OCI-LY1 (cell line): ENCODE results near the gene DDX27.

ENCODE experiments used
- H2AFZ ChIP-seq: fragments of 200-600 bp; sonication (generic), shearing (Covaris generic); 2 replicates; pipeline ENCODE4 v1.6.0; 2014; ENCODE audit warnings: antibody characterized with exemption, mild to moderate bottlenecking, low read length
- H3F3A ChIP-seq: fragments of 200-600 bp; sonication (generic), shearing (Covaris generic); 2 replicates; pipeline ENCODE4 v1.6.0; 2014; ENCODE audit warnings: mild to moderate bottlenecking, antibody characterized with exemption, low read length, moderate library complexity; ENCODE audit not compliant: insufficient read depth
- H3K27ac ChIP-seq: fragments of 200-600 bp; sonication (generic); 2 replicates; pipeline ENCODE4 v1.5.1; 2014; ENCODE audit warnings: low read length, mixed run types, mild to moderate bottlenecking, low read depth; ENCODE audit not compliant: poor library complexity, severe bottlenecking
- H3K27me3 ChIP-seq: fragments of 200-600 bp; sonication (generic); 2 replicates; pipeline ENCODE4 v1.6.0; 2014; ENCODE audit warnings: antibody characterized with exemption, mild to moderate bottlenecking, low read length, moderate library complexity; ENCODE audit not compliant: insufficient read depth
- H3K36me3 ChIP-seq: fragments of 200-600 bp; sonication (generic); 2 replicates; pipeline ENCODE4 v1.6.1; 2014; ENCODE audit warnings: mild to moderate bottlenecking, antibody characterized with exemption, low read length, moderate library complexity, mixed read lengths; ENCODE audit not compliant: insufficient read depth
- H3K4me1 ChIP-seq: fragments of 200-600 bp; sonication (generic); 2 replicates; pipeline ENCODE4 v1.5.1; 2014; ENCODE audit warnings: mild to moderate bottlenecking, low read length, moderate library complexity; ENCODE audit not compliant: insufficient read depth, severe bottlenecking
- H3K4me2 ChIP-seq: fragments of 200-600 bp; sonication (generic), shearing (Covaris generic); 2 replicates; pipeline ENCODE4 v1.6.1; 2014; ENCODE audit warnings: low read length
- H3K4me3 ChIP-seq: fragments of 200-600 bp; sonication (generic); 2 replicates; pipeline ENCODE4 v1.5.1; 2014; ENCODE audit warnings: low read length, low read depth, mild to moderate bottlenecking, mixed read lengths; ENCODE audit not compliant: poor library complexity, severe bottlenecking
- H3K79me2 ChIP-seq: fragments of 200-600 bp; shearing (Covaris generic); 2 replicates; pipeline ENCODE4 v1.6.1; 2016; ENCODE audit warnings: mixed run types, low read length, mixed read lengths; ENCODE audit not compliant: insufficient read depth
- H3K9ac ChIP-seq: fragments of 200-600 bp; sonication (generic), shearing (Covaris generic); 2 replicates; pipeline ENCODE4 v1.6.1; 2014; ENCODE audit warnings: mild to moderate bottlenecking, low read length, mixed read lengths
- H3K9me2 ChIP-seq: fragments of 200-600 bp; sonication (generic), shearing (Covaris generic); 2 replicates; pipeline ENCODE4 v1.6.1; 2014; ENCODE audit warnings: low read depth, mild to moderate bottlenecking, low read length, mixed read lengths
- H3K9me3 ChIP-seq: fragments of 200-600 bp; shearing (Covaris generic); 2 replicates; pipeline ENCODE4 v1.6.1; 2014; ENCODE audit warnings: low read length, mixed read lengths
- H4K20me1 ChIP-seq: fragments of 200-600 bp; sonication (generic), shearing (Covaris generic); 2 replicates; pipeline ENCODE4 v1.6.0; 2016; ENCODE audit warnings: mild to moderate bottlenecking, low read length; ENCODE audit not compliant: insufficient read depth
- CTCF ChIP-seq: fragments of 200-600 bp; sonication (generic), shearing (Covaris generic); IDR thresholded peaks from 2 replicates; pipeline ENCODE4 v1.5.1; 2017; ENCODE audit warnings: mild to moderate bottlenecking, antibody characterized with exemption, low read length, moderate library complexity, mixed read lengths
- EZH2 ChIP-seq: fragments of 200-600 bp; sonication (generic), shearing (Covaris generic); IDR thresholded peaks from 2 replicates; pipeline ENCODE4 v1.8.0; 2017; ENCODE audit warnings: borderline replicate concordance, mixed run types, mild to moderate bottlenecking, antibody characterized with exemption, low read length, moderate library complexity, mixed read lengths

Gene DDX27

GRCh38 chr20:49247169-49247723 is 28.0 kb downstream of the DDX27 start:
- H3K27ac ChIP-seq = no peak overlapping the region
- no peaks in the 10 kb centered on the region for H4K20me1 ChIP-seq
- H3K9me2 ChIP-seq = no peaks in the 10 kb centered on the region
- no peak overlapping the region for H2AFZ ChIP-seq
- no peaks in the 10 kb centered on the region for H3F3A ChIP-seq
- H3K79me2 ChIP-seq = no peaks in the 10 kb centered on the region
- no peaks in the 10 kb centered on the region for H3K4me1 ChIP-seq
- H3K36me3 ChIP-seq = peaks cover 97% of the 10 kb centered on the region
- TF ChIP-seq EZH2 (no peak), CTCF (no peak)
- no peak overlapping the region for H3K9ac ChIP-seq
- H3K4me3 ChIP-seq = no peak overlapping the region
- no peak overlapping the region for H3K4me2 ChIP-seq
- no peaks in the 10 kb centered on the region for H3K27me3 ChIP-seq
- H3K9me3 ChIP-seq = no peaks in the 10 kb centered on the region

- H3K79me2 ChIP-seq = no peaks in the 10 kb centered on the region
- H3K27me3 ChIP-seq = no peaks in the 10 kb centered on the region
- no peaks in the 10 kb centered on the region for H3F3A ChIP-seq
- H3K9ac ChIP-seq = no peak overlapping the region
- peaks cover 97% of the 10 kb centered on the region for H3K36me3 ChIP-seq
- no peak overlapping the region for H2AFZ ChIP-seq
- H3K4me2 ChIP-seq = no peak overlapping the region
- H3K9me3 ChIP-seq = no peaks in the 10 kb centered on the region
- no peaks in the 10 kb centered on the region for H3K9me2 ChIP-seq
- no peaks in the 10 kb centered on the region for H3K4me1 ChIP-seq
- no peaks in the 10 kb centered on the region for H4K20me1 ChIP-seq
- TF ChIP-seq CTCF (no peak), EZH2 (no peak)
- H3K27ac ChIP-seq = no peak overlapping the region
- no peak overlapping the region for H3K4me3 ChIP-seq
Measured at GRCh38 chr20:49247792-49248191, 28.6 kb downstream of the DDX27 start.

- H3F3A ChIP-seq = no peaks in the 10 kb centered on the region
- H4K20me1 ChIP-seq = no peaks in the 10 kb centered on the region
- no peaks in the 10 kb centered on the region for H3K9me3 ChIP-seq
- peaks cover 97% of the 10 kb centered on the region for H3K36me3 ChIP-seq
- no peak overlapping the region for H3K4me3 ChIP-seq
- no peaks in the 10 kb centered on the region for H3K27me3 ChIP-seq
- no peak overlapping the region for H2AFZ ChIP-seq
- H3K9ac ChIP-seq = no peak overlapping the region
- H3K9me2 ChIP-seq = no peaks in the 10 kb centered on the region
- no peak for TF ChIP-seq EZH2
- no peak for TF ChIP-seq CTCF
- H3K4me1 ChIP-seq = no peaks in the 10 kb centered on the region
- no peak overlapping the region for H3K27ac ChIP-seq
- H3K4me2 ChIP-seq = no peak overlapping the region
- no peaks in the 10 kb centered on the region for H3K79me2 ChIP-seq
Measured at GRCh38 chr20:49248301-49248700, 29.1 kb downstream of the DDX27 start.
